Mucosa of stomach (tissue), 1 donor: ENCODE results near the gene SETD2.
"Not testable (repeated sequence)": the region's sequence is repeated elsewhere in the genome, so short reads cannot be mapped to it uniquely, and the experiment has no call there.

Experiments used
- H3K27me3 ChIP-seq: one replicate; pipeline ENCODE4 v1.7.0; 2013; ENCODE audit warnings: mild to moderate bottlenecking, low read length; ENCODE audit not compliant: control insufficient read depth, insufficient read depth
- H3K36me3 ChIP-seq: one replicate; pipeline ENCODE4 v1.7.0; 2013; ENCODE audit warnings: low read length; ENCODE audit not compliant: control insufficient read depth, insufficient read depth
- H3K4me1 ChIP-seq: one replicate; pipeline ENCODE4 v1.7.0; 2013; ENCODE audit warnings: mild to moderate bottlenecking, low read length; ENCODE audit not compliant: control insufficient read depth, insufficient read depth
- H3K4me3 ChIP-seq: one replicate; pipeline ENCODE4 v1.7.0; 2013; ENCODE audit warnings: low read length
- H3K9ac ChIP-seq: one replicate; pipeline ENCODE4 v1.7.0; 2013; ENCODE audit warnings: mild to moderate bottlenecking, low read length, moderate library complexity
- H3K9me3 ChIP-seq: one replicate; pipeline ENCODE4 v1.7.0; 2013; ENCODE audit warnings: mild to moderate bottlenecking, low read length, moderate library complexity; ENCODE audit not compliant: control insufficient read depth
- donor health status: Pancreatic carcinoma.

Gene SETD2

GRCh38 chr3:47115524-47115923 lies 48.4 kb downstream of the SETD2 start:
- H3K4me3 ChIP-seq, H3K9ac ChIP-seq, H3K36me3 ChIP-seq, H3K27me3 ChIP-seq, H3K4me1 ChIP-seq, H3K9me3 ChIP-seq: not testable (repeated sequence)

DNA sequence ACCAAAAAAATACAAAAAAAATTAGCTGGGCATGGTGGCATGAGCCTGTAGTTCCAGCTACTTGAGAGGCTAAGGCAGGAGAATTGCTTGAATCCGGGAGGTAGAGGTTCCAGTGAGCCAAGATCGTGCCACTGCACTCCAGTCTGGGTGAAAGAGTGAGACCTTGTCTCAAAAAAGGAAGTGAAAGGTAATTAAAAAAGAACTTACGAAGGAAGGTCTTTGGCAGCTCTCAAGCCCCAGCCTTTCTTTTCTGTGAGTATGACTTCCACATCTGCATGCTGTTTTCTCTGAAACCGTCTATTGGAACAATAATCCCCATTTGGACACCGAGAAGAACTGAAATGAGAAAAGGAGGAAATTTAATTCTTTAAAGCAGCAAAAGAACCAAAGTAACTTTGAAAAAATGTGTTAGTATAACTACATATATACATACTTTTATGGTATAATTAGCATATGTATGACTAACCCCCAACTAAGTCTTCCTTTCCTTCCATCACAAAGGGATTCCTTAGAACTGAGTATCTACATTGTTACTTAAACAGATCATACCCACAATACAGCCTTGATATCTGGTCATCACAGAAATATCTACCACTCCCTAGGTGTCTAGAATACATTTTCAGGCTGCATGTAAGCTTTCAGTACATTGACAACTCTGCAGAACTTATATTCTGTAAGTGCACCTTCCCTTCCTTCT lies 50.1 kb downstream of the SETD2 start:
- H3K9ac ChIP-seq = no peak overlapping the region
- no peaks in the 10 kb centered on the region for H3K9me3 ChIP-seq
- no peaks in the 10 kb centered on the region for H3K4me1 ChIP-seq
- no peak overlapping the region for H3K4me3 ChIP-seq
- H3K36me3 ChIP-seq = no peaks in the 10 kb centered on the region
- H3K27me3 ChIP-seq = no peaks in the 10 kb centered on the region

GRCh38 chr3:47112997-47113396 lies 50.9 kb downstream of the SETD2 start:
- Histone ChIP-seq H3K36me3 (no peaks in the 10 kb centered on the region), H3K9me3 (no peaks in the 10 kb centered on the region), H3K27me3 (no peaks in the 10 kb centered on the region), H3K4me1 (no peaks in the 10 kb centered on the region), H3K4me3 (no peak overlapping the region), H3K9ac (no peak overlapping the region)

- Histone ChIP-seq H3K4me1 (no peaks in the 10 kb centered on the region), H3K36me3 (no peaks in the 10 kb centered on the region), H3K27me3 (no peaks in the 10 kb centered on the region), H3K9ac (no peak overlapping the region), H3K4me3 (no peak overlapping the region), H3K9me3 (no peaks in the 10 kb centered on the region)
Observed at GRCh38 chr3:47109393-47109792, 54.5 kb downstream of the SETD2 start.

GRCh38 chr3:47108546-47108945 lies 55.4 kb downstream of the SETD2 start:
- Histone ChIP-seq H3K27me3 (no peaks in the 10 kb centered on the region), H3K9me3 (no peaks in the 10 kb centered on the region), H3K4me3 (no peak overlapping the region), H3K36me3 (no peaks in the 10 kb centered on the region), H3K4me1 (no peaks in the 10 kb centered on the region), H3K9ac (no peak overlapping the region)

DNA sequence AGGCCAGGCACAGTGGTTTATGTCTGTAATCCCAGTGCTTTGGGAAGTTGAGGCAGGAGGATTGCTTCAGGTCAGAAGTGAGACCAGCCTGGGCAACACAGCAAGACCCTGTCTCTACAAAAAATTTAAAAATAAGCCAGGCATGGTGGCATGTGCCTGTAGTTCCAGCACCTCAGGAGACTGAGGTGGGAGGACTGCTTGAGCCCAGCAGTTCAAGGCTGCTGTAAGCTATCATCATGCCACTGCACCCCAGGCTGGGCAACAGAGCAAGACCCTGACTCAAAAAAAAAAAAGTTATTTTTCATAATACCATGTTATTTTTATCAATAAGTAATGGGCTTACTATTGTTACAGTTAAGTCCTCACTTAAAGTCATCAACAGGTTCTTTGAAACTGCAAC lies 59.7 kb downstream of the SETD2 start:
- Histone ChIP-seq H3K9me3 (no peaks in the 10 kb centered on the region), H3K4me3 (no peak overlapping the region), H3K9ac (no peak overlapping the region), H3K4me1 (no peaks in the 10 kb centered on the region), H3K27me3 (no peaks in the 10 kb centered on the region), H3K36me3 (no peaks in the 10 kb centered on the region)

- Histone ChIP-seq H3K36me3 (no peaks in the 10 kb centered on the region), H3K27me3 (no peaks in the 10 kb centered on the region), H3K9ac (no peak overlapping the region), H3K4me1 (no peaks in the 10 kb centered on the region), H3K9me3 (no peaks in the 10 kb centered on the region), H3K4me3 (no peak overlapping the region)
Observed at GRCh38 chr3:47103619-47104018, 60.3 kb downstream of the SETD2 start.

DNA sequence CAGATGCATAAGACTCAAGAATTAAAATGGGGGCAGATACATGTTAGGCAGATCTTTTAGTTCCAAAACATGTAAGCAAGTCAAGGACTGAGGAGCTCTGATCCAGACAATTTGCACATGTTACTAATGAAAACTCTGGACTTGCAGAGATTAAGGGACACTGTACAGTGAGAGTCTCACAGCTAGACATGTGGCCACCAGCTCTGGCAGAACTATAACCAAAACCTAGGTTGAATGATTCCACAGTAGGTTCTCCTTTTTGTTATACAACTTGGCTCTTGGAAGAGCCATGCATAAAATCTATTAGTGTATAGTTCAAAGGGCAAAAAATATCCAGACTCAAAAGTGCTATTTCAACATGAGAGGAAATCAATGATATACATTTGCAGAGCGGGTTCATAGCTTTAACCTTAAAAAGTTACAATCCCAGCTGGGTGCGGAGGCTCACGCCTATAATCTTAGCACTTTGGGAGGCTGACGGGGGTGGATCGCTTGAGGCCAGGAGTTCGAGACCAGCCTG lies 61.8 kb downstream of the SETD2 start:
- H3K4me3 ChIP-seq = no peak overlapping the region
- no peaks in the 10 kb centered on the region for H3K9me3 ChIP-seq
- H3K9ac ChIP-seq = no peak overlapping the region
- H3K4me1 ChIP-seq = no peaks in the 10 kb centered on the region
- H3K36me3 ChIP-seq = no peaks in the 10 kb centered on the region
- no peaks in the 10 kb centered on the region for H3K27me3 ChIP-seq

DNA sequence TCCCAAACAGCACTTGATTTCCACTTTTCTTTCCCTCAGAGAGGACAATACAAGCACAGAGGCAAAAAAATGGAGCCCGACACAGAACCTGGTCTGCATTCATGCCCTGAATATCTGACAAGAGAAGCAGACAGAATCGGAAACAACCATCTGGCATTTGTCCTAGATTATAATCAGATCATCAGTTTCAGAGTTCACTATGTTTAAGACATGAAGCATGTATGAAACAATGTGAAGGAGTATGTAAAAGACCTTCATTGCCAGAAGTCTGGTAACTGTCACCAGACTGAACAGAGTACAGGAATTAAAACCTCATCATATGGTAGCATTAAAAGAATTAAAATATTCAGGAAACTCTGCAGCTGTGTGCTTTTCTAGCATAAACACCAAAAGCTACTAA lies 65.0 kb downstream of the SETD2 start:
- Histone ChIP-seq H3K9me3 (no peaks in the 10 kb centered on the region), H3K4me1 (no peaks in the 10 kb centered on the region), H3K9ac (no peak overlapping the region), H3K36me3 (no peaks in the 10 kb centered on the region), H3K4me3 (no peak overlapping the region), H3K27me3 (no peaks in the 10 kb centered on the region)

- H3K4me3 ChIP-seq = no peak overlapping the region
- no peaks in the 10 kb centered on the region for H3K27me3 ChIP-seq
- H3K9ac ChIP-seq = no peak overlapping the region
- H3K36me3 ChIP-seq = no peaks in the 10 kb centered on the region
- no peaks in the 10 kb centered on the region for H3K9me3 ChIP-seq
- H3K4me1 ChIP-seq = no peaks in the 10 kb centered on the region
Observed at GRCh38 chr3:47097864-47098263, 66.0 kb downstream of the SETD2 start.

- no peak overlapping the region for H3K9ac ChIP-seq
- no peaks in the 10 kb centered on the region for H3K4me1 ChIP-seq
- no peak overlapping the region for H3K4me3 ChIP-seq
- no peaks in the 10 kb centered on the region for H3K36me3 ChIP-seq
- H3K9me3 ChIP-seq = no peaks in the 10 kb centered on the region
- no peaks in the 10 kb centered on the region for H3K27me3 ChIP-seq
Observed at GRCh38 chr3:47096959-47097358, 67.0 kb downstream of the SETD2 start.

- Histone ChIP-seq H3K4me1 (peaks cover 13% of the 10 kb centered on the region), H3K36me3 (no peaks in the 10 kb centered on the region), H3K4me3 (no peak overlapping the region), H3K9ac (no peak overlapping the region), H3K27me3 (no peaks in the 10 kb centered on the region), H3K9me3 (no peaks in the 10 kb centered on the region)
Observed at GRCh38 chr3:47092090-47092489, 71.8 kb downstream of the SETD2 start.

DNA sequence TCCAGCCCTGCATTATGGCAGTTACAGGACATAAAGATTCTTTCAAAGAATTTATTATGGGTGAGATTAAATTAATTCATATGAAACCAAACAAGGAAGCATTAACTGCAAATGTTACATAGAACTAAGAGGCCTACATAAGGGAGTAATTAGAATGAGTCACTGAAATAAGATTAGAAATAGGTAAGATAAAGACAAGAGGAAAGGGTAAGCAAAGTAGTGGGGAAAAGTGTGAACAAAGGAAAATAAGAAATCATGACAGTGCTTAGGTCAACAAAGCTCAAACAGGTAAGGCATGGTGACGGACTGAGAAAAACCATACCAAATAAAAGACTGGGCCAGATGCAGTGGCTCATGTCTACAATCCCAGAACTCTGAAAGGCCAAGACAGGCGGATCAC lies 74.3 kb downstream of the SETD2 start:
- no peaks in the 10 kb centered on the region for H3K27me3 ChIP-seq
- peaks cover 13% of the 10 kb centered on the region for H3K4me1 ChIP-seq
- no peaks in the 10 kb centered on the region for H3K9me3 ChIP-seq
- no peak overlapping the region for H3K9ac ChIP-seq
- H3K36me3 ChIP-seq = no peaks in the 10 kb centered on the region
- no peak overlapping the region for H3K4me3 ChIP-seq
